Inferior parietal cortex (tissue), 1 donor: ENCODE measurements around the gene SEMA4F.

ENCODE experiments used
- DNase-seq: peaks from one replicate; pipeline ENCODE4 v3.0.0-alpha.2; 2016; ENCODE audit errors: extremely low spot score

The SEMA4F gene

DNA sequence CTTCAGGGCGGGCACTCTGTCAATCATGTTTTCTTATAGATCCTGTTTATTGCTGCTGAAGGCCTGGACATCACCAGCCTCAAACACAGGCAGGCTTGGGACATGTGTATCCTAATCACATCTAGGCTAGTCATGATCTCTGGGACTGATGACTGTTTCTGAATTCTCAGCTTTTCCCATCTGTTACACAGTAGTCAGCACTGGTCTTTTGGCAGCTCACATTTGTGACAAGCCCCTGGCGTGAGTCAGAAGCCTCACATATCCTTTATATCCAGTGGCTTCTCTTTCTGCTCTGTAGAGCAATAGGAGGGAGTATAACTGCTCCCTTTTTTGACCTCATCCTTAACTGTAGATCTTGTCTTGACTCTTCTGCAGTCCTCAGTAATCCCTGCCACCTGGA is 4.5 kb downstream of the SEMA4F start:
- no peak for DNase-seq

DNA sequence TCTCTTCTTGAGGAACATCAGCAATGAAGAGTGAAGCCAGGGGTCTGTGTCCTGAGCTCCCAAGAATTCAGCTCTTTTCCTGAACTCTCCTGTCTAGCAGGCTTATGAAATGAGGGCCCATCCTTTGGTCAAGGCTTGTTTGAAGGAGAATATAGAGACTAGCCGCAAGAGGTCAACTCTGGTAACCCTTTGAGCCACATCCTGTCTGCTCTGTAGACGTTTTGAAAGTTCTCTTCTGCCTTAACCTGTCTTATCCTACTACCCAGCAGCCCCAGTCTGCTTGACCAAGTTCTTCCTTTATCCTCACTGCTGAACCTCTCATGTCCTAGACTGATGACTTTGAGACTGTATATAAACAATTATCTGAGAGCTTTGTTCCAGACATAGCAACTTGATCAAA is 5.4 kb downstream of the SEMA4F start:
- no peak for DNase-seq

- no peak for DNase-seq
Measured at GRCh38 chr2:74668087-74668486, 14.0 kb downstream of the SEMA4F start.

DNA sequence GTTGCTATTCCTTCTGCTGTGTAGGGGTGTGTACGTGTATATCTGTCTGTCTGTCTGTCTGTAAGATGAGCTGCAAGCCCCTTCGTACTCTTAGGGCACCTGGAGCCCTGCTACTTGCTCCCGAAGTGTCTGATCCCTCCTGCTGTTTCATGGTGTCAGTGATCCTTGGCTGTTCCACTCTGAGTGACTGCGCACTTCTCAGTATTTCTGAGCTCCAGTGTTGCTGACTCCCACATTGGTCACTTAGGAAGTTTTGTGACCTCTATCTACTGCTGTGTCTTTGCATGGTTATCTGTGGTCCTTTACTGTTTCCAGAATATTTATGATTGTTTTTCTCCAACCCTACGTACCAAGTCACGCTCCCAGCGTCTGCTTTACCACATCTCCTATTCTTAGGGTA is 16.2 kb downstream of the SEMA4F start:
- no peak for DNase-seq

- no peak for DNase-seq
Measured at GRCh38 chr2:74671479-74671878, 17.4 kb downstream of the SEMA4F start.

DNA sequence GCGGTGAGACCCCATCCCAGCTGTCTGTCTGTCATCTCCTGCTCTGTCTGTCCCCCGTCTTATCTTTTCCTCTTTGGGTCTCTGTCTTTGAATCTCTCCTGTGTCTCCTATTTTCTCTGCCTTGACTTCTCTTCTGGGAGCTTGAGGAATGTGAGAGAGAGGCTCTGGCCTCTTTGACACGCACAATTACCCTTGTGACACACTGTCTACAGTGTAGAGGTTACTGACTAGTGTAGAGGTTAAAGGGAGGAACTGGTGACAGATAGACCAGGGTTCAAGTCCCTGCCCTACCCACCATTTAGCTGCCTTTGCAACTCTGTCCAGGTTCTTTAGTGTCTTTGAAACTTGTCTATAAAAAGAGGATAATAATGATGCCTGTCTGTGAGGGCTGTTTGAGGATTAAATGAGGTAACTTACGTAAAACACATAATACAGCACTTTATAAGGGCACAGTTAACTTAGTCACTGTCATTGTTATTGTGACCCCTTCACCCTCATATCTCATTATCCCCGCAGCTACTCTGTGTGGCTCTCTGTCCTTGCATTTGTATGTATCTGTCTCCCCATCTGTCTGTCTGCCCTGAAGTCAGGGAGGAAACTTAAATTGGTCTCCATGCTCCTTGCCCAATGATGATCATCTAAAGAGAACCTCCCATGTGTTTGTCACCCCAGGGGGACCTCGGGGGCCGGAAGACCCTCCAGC is 19.9 kb downstream of the SEMA4F start:
- DNase-seq = no peak

- DNase-seq = no peak
Measured at GRCh38 chr2:74675090-74675489, 21.0 kb downstream of the SEMA4F start.

DNA sequence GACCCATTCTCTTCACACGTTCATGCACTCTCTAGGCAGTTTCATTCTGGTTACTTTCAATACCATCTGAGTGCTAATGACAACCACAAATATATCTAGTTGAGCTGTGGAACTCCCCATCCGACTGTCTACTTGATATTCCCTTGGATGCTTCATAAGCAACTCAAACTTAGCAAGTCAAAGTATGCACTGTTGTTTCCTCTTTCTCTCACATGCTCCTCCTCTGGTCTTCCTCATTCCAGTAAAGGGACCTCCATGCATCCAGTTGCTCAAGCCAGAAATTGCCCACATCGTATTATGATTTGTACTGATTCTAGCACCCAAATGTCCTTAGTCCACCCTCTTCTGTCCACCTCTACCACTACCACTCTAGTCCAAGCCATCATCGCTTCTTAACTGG is 22.3 kb downstream of the SEMA4F start:
- no peak for DNase-seq

- DNase-seq = no peak
Measured at GRCh38 chr2:74679615-74680014, 25.6 kb downstream of the SEMA4F start.

DNA sequence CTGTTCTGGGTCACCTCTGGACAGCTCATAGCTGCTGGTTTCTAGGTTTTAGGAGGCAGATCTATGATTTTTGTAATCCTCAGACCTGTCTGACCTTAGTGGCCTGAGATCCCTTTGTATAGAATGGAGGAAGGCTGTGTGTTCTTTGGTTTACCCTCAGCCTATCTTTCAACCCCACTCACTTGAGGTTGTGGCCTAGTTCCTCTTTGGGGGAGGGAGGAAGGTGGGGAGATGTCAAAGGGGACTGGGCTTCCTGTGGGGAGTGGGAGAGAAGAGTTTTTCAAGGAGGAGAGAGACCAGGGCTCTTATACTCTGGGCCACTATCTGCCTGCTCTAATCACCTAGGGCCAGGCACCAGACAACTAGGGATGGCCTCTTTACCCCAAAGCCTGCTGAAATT is 28.5 kb downstream of the SEMA4F start:
- no peak for DNase-seq

DNA sequence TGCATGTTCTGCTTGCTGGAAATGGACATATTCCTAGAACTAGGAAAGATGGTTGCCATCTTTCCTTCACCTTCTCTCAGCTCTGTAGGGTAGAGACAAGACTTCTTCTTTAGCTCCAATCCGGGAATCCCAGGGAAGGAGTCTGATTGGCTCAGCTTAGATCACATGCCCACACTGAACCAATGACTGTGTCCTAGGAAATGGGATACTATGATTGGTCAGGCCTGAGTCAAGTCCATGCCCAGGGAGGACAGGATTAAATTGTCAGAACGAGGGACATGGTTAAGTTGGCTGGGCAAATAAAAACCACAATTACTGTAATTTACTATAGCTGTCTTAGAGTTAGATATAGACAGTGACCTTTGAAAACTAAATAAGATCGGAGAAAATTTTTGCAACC is 31.4 kb downstream of the SEMA4F start:
- no peak for DNase-seq

GRCh38 chr2:74688881-74689280 is 34.8 kb downstream of the SEMA4F start:
- DNase-seq = no peak

GRCh38 chr2:74689671-74690070 is 35.6 kb downstream of the SEMA4F start:
- no peak for DNase-seq

DNA sequence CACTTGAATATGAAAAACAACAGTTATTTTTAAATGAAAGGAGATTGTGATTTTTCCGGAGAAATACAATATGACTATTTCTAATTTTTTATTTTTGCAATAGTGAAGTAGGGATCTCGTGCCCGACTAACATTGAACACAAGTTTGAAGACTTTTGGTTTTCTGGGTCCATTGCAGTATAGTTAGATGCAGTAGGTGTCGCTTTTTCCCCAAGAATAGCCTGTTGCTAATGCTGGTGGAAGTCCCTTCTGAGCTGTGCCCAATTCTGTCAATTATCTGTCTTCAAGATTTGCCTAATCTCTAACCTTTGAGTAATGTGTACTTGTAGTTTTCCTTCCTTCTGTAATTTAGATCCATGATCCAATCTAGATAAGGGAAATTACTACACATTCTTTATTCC is 36.5 kb downstream of the SEMA4F start:
- DNase-seq = peak; percentile 69

- DNase-seq = no peak
Measured at GRCh38 chr2:74691929-74692328, 37.9 kb downstream of the SEMA4F start.

- no peak for DNase-seq
Measured at GRCh38 chr2:74693213-74693612, 39.2 kb downstream of the SEMA4F start.

DNA sequence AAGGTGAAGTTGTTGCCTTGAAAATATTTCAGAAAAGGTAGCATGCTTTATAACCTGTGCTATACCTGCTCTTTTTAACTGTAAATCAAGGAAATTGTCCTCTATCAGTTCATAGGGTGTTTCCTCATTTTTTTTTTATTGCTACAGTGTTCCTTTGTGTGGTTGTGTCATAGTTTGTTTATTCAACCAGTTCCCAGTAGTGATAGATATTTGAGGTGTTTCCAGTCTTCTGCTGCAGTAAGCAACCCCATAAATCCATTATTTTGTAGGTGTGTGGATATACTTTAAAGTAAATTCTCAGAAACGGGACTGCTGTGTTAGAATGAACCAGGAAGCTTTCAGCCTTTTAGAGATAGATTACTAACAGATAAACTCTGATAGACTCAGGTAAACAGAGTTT is 39.6 kb downstream of the SEMA4F start:
- no peak for DNase-seq

- DNase-seq = no peak
Measured at GRCh38 chr2:74694281-74694680, 40.2 kb downstream of the SEMA4F start.

- DNase-seq = no peak
Measured at GRCh38 chr2:74695663-74696062, 41.6 kb downstream of the SEMA4F start.

DNA sequence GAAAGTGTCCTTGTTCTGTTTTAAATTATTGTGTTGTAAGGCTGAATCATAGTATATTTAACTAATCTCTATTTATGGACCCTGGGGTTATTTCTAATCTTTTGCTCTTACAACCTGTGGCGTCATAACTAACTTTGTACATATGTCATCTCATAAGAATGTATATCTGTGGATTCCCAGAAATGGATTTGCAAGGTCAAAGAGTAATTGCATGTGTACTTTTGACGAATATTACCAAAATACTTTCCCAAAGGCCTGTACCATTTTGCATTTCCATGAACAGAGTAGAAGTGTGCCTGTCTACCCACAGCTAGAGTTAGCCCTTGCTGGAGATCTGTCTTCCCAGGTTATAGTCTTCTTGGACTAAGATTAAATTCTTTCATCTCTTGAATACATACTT is 42.8 kb downstream of the SEMA4F start:
- DNase-seq = no peak

DNA sequence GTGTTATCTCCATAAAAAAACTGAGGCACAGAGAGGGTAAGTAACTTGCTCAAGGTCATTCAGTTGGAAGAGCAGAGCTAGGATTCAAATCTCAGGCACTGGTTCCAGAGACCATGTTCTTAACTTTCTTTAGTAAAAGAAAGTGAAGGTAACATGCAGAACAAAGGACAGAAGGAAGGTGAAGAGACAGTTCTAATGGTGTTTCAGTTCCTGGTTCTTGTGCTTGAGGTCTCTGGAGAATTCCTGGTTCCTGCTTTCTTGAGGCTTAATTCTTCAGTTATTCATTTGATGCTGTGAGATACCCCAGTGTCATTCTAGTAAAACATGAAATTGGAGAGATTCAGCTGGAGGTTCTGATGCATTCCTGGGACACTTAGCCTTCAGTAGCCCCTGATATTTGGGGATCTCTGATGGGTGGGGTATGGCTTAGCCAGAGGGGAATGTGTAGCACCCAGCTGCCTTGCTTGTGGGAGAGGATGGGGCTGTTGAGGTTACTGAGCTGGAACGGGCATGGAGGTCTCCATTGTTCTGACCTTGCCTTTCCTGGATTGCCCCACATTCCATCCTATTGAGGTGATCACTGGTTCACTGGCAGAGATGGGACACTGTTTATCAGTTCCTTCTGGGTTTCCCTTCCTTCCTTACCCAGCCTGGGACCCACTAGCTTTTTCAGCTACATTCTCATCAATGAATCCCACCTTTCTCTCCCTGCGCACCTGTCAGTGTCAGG is 46.8 kb downstream of the SEMA4F start:
- no peak for DNase-seq

DNA sequence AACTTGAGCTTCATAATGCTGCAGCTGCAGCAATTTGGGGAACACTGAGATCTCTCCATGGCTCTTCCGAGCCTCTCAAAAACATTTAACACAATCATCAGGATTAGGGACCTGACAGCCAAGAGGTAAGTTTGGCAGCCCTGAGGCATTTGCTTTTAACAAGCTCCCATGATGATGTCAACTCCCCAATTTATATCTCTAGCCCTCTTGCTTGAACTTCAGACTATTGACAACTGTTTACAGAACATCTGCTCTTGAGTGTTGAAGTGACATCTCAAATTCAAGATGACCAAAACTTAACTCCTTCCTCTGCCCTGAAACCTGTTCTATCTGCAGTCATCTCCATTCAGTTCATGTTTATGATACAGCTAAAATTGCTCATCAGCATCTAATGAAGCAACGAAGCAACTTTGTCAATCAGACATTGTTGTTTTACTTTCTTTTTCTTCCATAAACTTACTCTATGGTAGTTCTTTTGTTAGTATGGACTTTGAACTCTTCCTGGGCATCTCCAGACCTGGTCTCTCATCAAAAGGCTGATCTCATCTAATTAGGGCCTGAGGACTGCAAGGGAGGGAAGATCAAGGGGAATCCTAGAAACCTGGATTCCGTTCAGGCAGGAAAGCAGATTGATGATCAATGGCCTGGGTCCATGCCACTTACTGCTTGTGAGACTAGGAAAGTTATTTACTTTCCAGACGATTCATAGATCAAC is 48.1 kb downstream of the SEMA4F start:
- DNase-seq = no peak

- no peak for DNase-seq
Measured at GRCh38 chr2:74703373-74703772, 49.3 kb downstream of the SEMA4F start.
